H1 (cell line): ENCODE results near the gene TCF4. TPM values are rescaled to one million over a fixed set of nuclear protein-coding genes. Genes with fewer than 3 reads are reported as not detected.

Experiments
- CTCF ChIA-PET: fragments of 300-600 bp; sonication (Branson Sonifier 250); formaldehyde crosslinking; loops from one replicate; lab custom pipeline; 2021; ENCODE audit not compliant: partially characterized antibody; lab: Charles Lee
- POLR2A ChIA-PET: fragments of 300-600 bp; sonication (Branson Sonifier 250); formaldehyde crosslinking; loops from one replicate; lab custom pipeline; 2021; ENCODE audit warnings: inconsistent platforms; ENCODE audit not compliant: partially characterized antibody; lab: Charles Lee
- DNase-seq, 2 experiments: peaks; one replicate each; pipeline versions ENCODE4 v3.0.0 to v3.0.0-alpha.2; 2010 to 2022; ENCODE audit warnings: low spot score in 2 of 2, low read depth in 1 of 2, mixed read lengths in 1 of 2
- FAIRE-seq: peaks from 2 replicates; lab custom pipeline; 2011; peaks lifted over from hg19 to GRCh38; lab: Jason Lieb, UNC
- H2AFZ ChIP-seq: 2 replicates; pipeline ENCODE4 v1.8.1; 2012; ENCODE audit warnings: low read length, inconsistent platforms
- H2AK5ac ChIP-seq: 2 replicates; pipeline ENCODE4 v1.6.1; 2013; ENCODE audit warnings: low read depth, low read length
- H2BK120ac ChIP-seq: replicated peaks from 2 replicates; pipeline ENCODE3; 2013; ENCODE audit warnings: low read depth, low read length, inconsistent platforms
- H2BK12ac ChIP-seq: 2 replicates; pipeline ENCODE4 v1.6.1; 2013; ENCODE audit warnings: low read depth, low read length
- H2BK15ac ChIP-seq: 2 replicates; pipeline ENCODE4 v1.6.1; 2013; ENCODE audit warnings: low read length
- H2BK20ac ChIP-seq: 2 replicates; pipeline ENCODE4 v1.6.1; 2013; ENCODE audit warnings: low read length
- H2BK5ac ChIP-seq: 2 replicates; pipeline ENCODE4 v1.6.1; 2013; ENCODE audit warnings: low read depth, low read length
- H3K14ac ChIP-seq: 2 replicates; pipeline ENCODE4 v1.6.1; 2013; ENCODE audit warnings: inconsistent platforms; ENCODE audit not compliant: insufficient read length
- H3K18ac ChIP-seq: 2 replicates; pipeline ENCODE4 v1.6.1; 2013; ENCODE audit warnings: low read length; ENCODE audit errors: extremely low read depth
- H3K23ac ChIP-seq: 2 replicates; pipeline ENCODE4 v1.6.1; 2013; ENCODE audit warnings: inconsistent platforms; ENCODE audit not compliant: insufficient read length
- H3K23me2 ChIP-seq: 2 replicates; pipeline ENCODE4 v1.6.1; 2013; ENCODE audit warnings: low read depth, low read length
- H3K27ac ChIP-seq: 2 replicates; pipeline ENCODE4 v1.6.1; 2011; ENCODE audit warnings: low read depth, low read length, inconsistent platforms
- H3K27me3 ChIP-seq, 4 experiments: replicated peaks in 1 of 4; 1 replicate in 1 of 4; 2 replicates in 3 of 4; pipeline versions ENCODE4 v1.6.1 to v1.8.1; 2011 to 2013; ENCODE audit warnings: low read length in 3 of 4, mild to moderate bottlenecking in 3 of 4, inconsistent platforms in 2 of 4, mixed read lengths in 2 of 4, moderate library complexity in 1 of 4; ENCODE audit not compliant: control insufficient read depth in 3 of 4, insufficient read depth in 3 of 4; ENCODE audit errors: extremely low read depth in 1 of 4
- H3K36me3 ChIP-seq, 4 experiments: 2 replicates each; pipeline versions ENCODE4 v1.6.1 to v1.8.1; 2011 to 2013; ENCODE audit warnings: mild to moderate bottlenecking in 4 of 4, low read length in 3 of 4, moderate library complexity in 2 of 4, control low read depth in 1 of 4, inconsistent platforms in 1 of 4; ENCODE audit not compliant: insufficient read depth in 4 of 4, control insufficient read depth in 2 of 4
- H3K4ac ChIP-seq: replicated peaks from 2 replicates; pipeline ENCODE3; 2013; ENCODE audit warnings: low read length, low read depth, mixed read lengths, inconsistent platforms; ENCODE audit not compliant: insufficient read length
- H3K4me1 ChIP-seq, 4 experiments: replicated peaks in 1 of 4; 1 replicate in 1 of 4; 2 replicates in 3 of 4; pipeline versions ENCODE4 v1.6.1 to v1.8.1; 2011 to 2013; ENCODE audit warnings: low read length in 3 of 4, inconsistent platforms in 2 of 4, mixed read lengths in 1 of 4; ENCODE audit not compliant: insufficient read depth in 4 of 4, control insufficient read depth in 3 of 4
- H3K4me2 ChIP-seq, 2 experiments: 2 replicates each; pipeline versions ENCODE4 v1.6.1 to v1.8.1; 2011 to 2013; ENCODE audit warnings: low read depth in 2 of 2, low read length in 2 of 2, control low read depth in 1 of 2, inconsistent platforms in 1 of 2, mild to moderate bottlenecking in 1 of 2; ENCODE audit not compliant: insufficient read depth in 1 of 2
- H3K4me3 ChIP-seq, 4 experiments: fragments of 200-600, 300-600 bp in 1 of 4; sonication (generic), shearing (Covaris generic), sonication (Bioruptor Twin) in 1 of 4; 2 replicates each; pipeline versions ENCODE4 v1.5.1 to v1.8.1; 2011 to 2016; ENCODE audit warnings: low read length in 4 of 4, low read depth in 3 of 4, control low read depth in 2 of 4, inconsistent platforms in 2 of 4, mild to moderate bottlenecking in 2 of 4, mixed read lengths in 1 of 4, moderate library complexity in 1 of 4; ENCODE audit not compliant: insufficient read depth in 2 of 4; ENCODE audit errors: extremely low read depth in 1 of 4
- H3K56ac ChIP-seq: replicated peaks from 2 replicates; pipeline ENCODE3; 2013; ENCODE audit warnings: low read depth, mild to moderate bottlenecking, mixed read lengths, low read length, inconsistent platforms; ENCODE audit not compliant: insufficient read length
- H3K79me1 ChIP-seq: 2 replicates; pipeline ENCODE4 v1.6.1; 2013; ENCODE audit warnings: low read depth, low read length, control low read depth
- H3K79me2 ChIP-seq, 2 experiments: 2 replicates each; pipeline versions ENCODE4 v1.6.1 to v1.8.1; 2012 to 2013; ENCODE audit warnings: low read length in 2 of 2, mild to moderate bottlenecking in 2 of 2, inconsistent platforms in 1 of 2; ENCODE audit not compliant: insufficient read depth in 2 of 2, control insufficient read depth in 1 of 2
- H3K9ac ChIP-seq, 4 experiments: replicated peaks in 1 of 4; 1 replicate in 1 of 4; 2 replicates in 3 of 4; pipeline versions ENCODE4 v1.6.1 to v1.8.1; 2011 to 2013; ENCODE audit warnings: low read depth in 3 of 4, low read length in 3 of 4, control low read depth in 2 of 4, mild to moderate bottlenecking in 2 of 4, moderate library complexity in 2 of 4, inconsistent platforms in 1 of 4; ENCODE audit errors: extremely low read depth in 1 of 4
- H3K9me3 ChIP-seq, 2 experiments: 2 replicates each; pipeline versions ENCODE4 v1.6.1 to v1.8.1; 2012 to 2013; ENCODE audit warnings: mild to moderate bottlenecking in 2 of 2, moderate library complexity in 2 of 2, control low read depth in 1 of 2, inconsistent platforms in 1 of 2, low read depth in 1 of 2, low read length in 1 of 2, mixed read lengths in 1 of 2; ENCODE audit not compliant: insufficient read depth in 2 of 2
- H4K20me1 ChIP-seq, 2 experiments: replicated peaks in 1 of 2; 2 replicates each; pipeline versions ENCODE3 to v1.8.1; 2011 to 2013; ENCODE audit warnings: inconsistent platforms in 2 of 2, low read length in 2 of 2, mild to moderate bottlenecking in 1 of 2; ENCODE audit not compliant: insufficient read depth in 2 of 2, control insufficient read depth in 1 of 2
- H4K5ac ChIP-seq: 2 replicates; pipeline ENCODE4 v1.6.1; 2013; ENCODE audit warnings: low read length, low read depth, mixed read lengths, inconsistent platforms; ENCODE audit not compliant: insufficient read length
- H4K8ac ChIP-seq: 2 replicates; pipeline ENCODE4 v1.8.0; 2013; ENCODE audit warnings: mild to moderate bottlenecking, moderate library complexity, low read length, inconsistent platforms; ENCODE audit not compliant: insufficient read depth; ENCODE audit errors: extremely low read depth
- H4K91ac ChIP-seq: replicated peaks from 2 replicates; pipeline ENCODE3; 2013; ENCODE audit warnings: low read length, mixed read lengths, inconsistent platforms; ENCODE audit not compliant: insufficient read length
- CHD1 ChIP-seq: IDR thresholded peaks from 2 replicates; pipeline ENCODE4 v1.6.1; 2012; ENCODE audit warnings: low read depth, low read length, improper control_type of control experiment
- EGR1 ChIP-seq: IDR thresholded peaks from 2 replicates; pipeline ENCODE4 v1.6.1; 2011; ENCODE audit warnings: low read depth, low read length, borderline replicate concordance
- KDM5A ChIP-seq: fragments of 200-600 bp; IDR thresholded peaks from 2 replicates; pipeline ENCODE4 v1.7.1; 2012; ENCODE audit warnings: mild to moderate bottlenecking, low read length, inconsistent platforms, mixed read lengths
- SIX5 ChIP-seq: IDR thresholded peaks from 2 replicates; pipeline ENCODE4 v1.6.1; 2011; ENCODE audit warnings: mild to moderate bottlenecking, low read depth, low read length
- SP1 ChIP-seq: IDR thresholded peaks from 2 replicates; pipeline ENCODE4 v1.6.1; 2011; ENCODE audit warnings: low read depth, low read length
- polyA plus RNA-seq, 7 experiments: library from polyadenylated mRNA; depleted of rRNA in 3 of 7; stranded (reverse) in 5 of 7; unstranded in 2 of 7; fragments of >200 nt in 5 of 7; fragments of 200-250 nt in 2 of 7; gene quantifications; 1 replicate in 5 of 7; 2 replicates in 1 of 7; 4 replicates in 1 of 7; pipeline versions ENCODE4 v1.2.1 to v1.2.3, GENCODE V29; 2011 to 2013; ENCODE audit warnings: missing spikeins in 2 of 7, mixed read lengths in 2 of 7
- total RNA-seq: library from RNA; stranded (reverse); fragmentation: NEBNext Ultra II Directional; extraction: Animal tissue kit (Norgen Biotek cat#: 25700); gene quantifications from 2 replicates; pipeline ENCODE4 v1.2.1, GENCODE V29; 2021

The TCF4 gene
- total and polyA plus RNA-seq, 2 of the 8 experiments (the other 6 are each of a cell fraction or from before 2014, with no cell fraction given), result 59.3 to 118 TPM

DNA sequence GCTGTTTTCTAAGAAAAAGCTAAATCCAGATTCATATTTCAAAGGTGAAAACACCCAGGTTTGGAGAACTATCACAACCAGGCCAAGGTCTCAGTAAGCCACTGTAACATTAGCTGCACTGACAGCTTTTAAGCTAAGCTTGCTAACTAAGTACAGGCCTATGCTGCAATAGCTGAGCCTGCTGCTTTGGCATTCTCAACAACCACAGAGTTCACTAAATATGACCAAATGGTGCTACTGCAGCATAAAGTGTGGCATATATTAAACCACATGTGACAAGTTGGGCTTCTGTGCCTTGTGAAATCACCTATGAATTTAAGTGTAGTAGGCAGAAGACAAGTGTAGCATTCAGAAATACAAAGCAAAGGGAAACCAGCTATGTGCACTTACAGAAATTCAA lies 206.7 kb downstream of the TCF4 start:
- POLR2A ChIA-PET, result no interaction called here
- peaks cover 6 to 11% of the 10 kb centered on the region in 2 experiments; a peak in 1 of 4 replicates for H3K9me3 ChIP-seq

More for the DNA sequence above, 206.7 kb downstream of the TCF4 start:
- Histone ChIP-seq H3K4me1 (peaks cover 0 to 3% (median 1%) of the 10 kb centered on the region in 4 experiments; a peak in 3 of 7 replicates), H2AK5ac (no peak overlapping the region), H3K18ac (no peak overlapping the region), H2BK120ac (no peak overlapping the region), H3K36me3 (peaks cover 0 to 13% (median 2%) of the 10 kb centered on the region in 4 experiments; a peak in 3 of 8 replicates), H2BK15ac (no peak overlapping the region; the same call in 1 of the 2 replicates), H3K4me2 (no peak overlapping the region), H3K9ac (0 out of 7 replicates have a peak overlapping the region, but pooled peaks of 1 of the 4 experiments have one; percentile 2), H3K14ac (no peak overlapping the region), H4K20me1 (no peaks in the 10 kb centered on the region), H3K79me2 (peaks cover 0 to 90% of the 10 kb centered on the region in 2 experiments; a peak in 3 of 4 replicates), H3K4me3 (no peak overlapping the region), H2AFZ (no peak overlapping the region), H3K23ac (no peak overlapping the region), H4K91ac (no peak overlapping the region), H3K27me3 (peaks cover 0 to 1% (median 0%) of the 10 kb centered on the region in 4 experiments; a peak in 1 of 7 replicates), H2BK12ac (no peak overlapping the region), H3K79me1 (peaks cover 18% of the 10 kb centered on the region), H2BK20ac (no peak overlapping the region), H3K56ac (no peak overlapping the region), H2BK5ac (no peak overlapping the region), H4K8ac (no peak overlapping the region), H3K23me2 (no peaks in the 10 kb centered on the region), H3K4ac (no peak overlapping the region), H3K27ac (no peak overlapping the region), H4K5ac (no peak overlapping the region)
- DNase-seq, result no peak
- no peak for TF ChIP-seq EGR1
- TF ChIP-seq CHD1, result no peak
- TF ChIP-seq SIX5, result no peak
- no peak for TF ChIP-seq KDM5A
- TF ChIP-seq SP1, result no peak
- CTCF ChIA-PET, result interaction anchor here (0.9 to 1.0 kb wide), 2 partner anchors 20 to 401 kb away, joined by 3 to 4 read pairs; no protein-coding TSS in a partner anchor
- FAIRE-seq, result no peak
